Renal pelvis (tissue), 4 donors: ENCODE measurements around the gene RAD51B. TPM values are rescaled to one million over a fixed set of nuclear protein-coding genes. Genes with fewer than 3 reads are reported as not detected.

ENCODE experiments used
- DNase-seq: peaks from one replicate; pipeline ENCODE4 v3.0.0-alpha.2; 2013
- polyA plus RNA-seq, 3 donors: library from polyadenylated mRNA; unstranded; fragments of 120-200 nt; gene quantifications; one replicate each; pipeline ENCODE4 v1.2.1, GENCODE V29; 2013; ENCODE audit not compliant: insufficient read length in 3 of 3

The RAD51B gene
- polyA plus RNA-seq, 3 donors = 9.8 to 11.0 (median 9.8) TPM

- no peak for DNase-seq
Observed at GRCh38 chr14:68607867-68608573, 788.4 kb downstream of the RAD51B start.

DNA sequence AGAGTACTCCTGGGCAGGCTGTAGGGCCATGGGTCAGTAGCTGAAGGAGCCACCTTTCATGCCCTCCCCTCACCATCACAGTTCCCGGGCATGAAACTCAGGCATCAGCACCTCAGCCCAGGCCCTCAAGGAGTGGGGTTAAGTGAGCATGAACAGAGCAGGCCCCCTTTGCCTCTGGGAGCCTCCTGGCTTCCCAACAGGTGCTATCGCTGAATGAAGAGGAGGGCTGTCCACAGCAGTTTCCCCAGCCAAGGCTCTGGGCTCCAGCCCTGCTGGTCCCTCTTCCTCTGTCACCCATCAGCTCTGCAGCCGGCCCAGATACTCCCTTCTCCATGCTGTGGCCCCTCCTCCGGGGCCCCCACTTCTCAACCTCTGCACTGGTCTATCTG lies 789.0 kb downstream of the RAD51B start:
- DNase-seq = no peak

GRCh38 chr14:68609012-68609411 lies 789.4 kb downstream of the RAD51B start:
- no peak for DNase-seq

- no peak for DNase-seq
Observed at GRCh38 chr14:68610251-68610793, 790.7 kb downstream of the RAD51B start.

DNA sequence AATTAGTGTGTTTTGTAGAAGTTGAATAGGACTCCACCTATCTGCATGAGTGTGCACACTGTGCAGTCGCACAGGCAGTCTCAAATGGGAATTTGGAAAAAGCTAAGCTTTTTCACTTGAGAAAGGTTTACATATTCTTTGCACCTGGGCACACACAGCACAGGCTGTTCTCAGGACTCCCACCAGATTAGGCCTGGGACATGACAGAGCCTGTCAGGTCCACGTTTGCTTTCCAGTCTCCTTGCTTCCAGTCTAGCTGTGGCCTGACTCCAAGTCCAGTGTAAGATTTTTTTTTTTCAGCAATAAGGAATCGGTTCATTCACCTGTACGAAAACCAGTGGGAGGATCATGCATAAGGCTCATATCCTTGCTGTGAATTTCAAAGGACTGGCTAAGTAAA lies 792.0 kb downstream of the RAD51B start:
- no peak for DNase-seq

- no peak for DNase-seq
Observed at GRCh38 chr14:68612049-68612448, 792.5 kb downstream of the RAD51B start.

- no peak for DNase-seq
Observed at GRCh38 chr14:68616221-68616902, 796.8 kb downstream of the RAD51B start.

GRCh38 chr14:68619790-68620574 lies 800.4 kb downstream of the RAD51B start:
- no peak for DNase-seq

GRCh38 chr14:68621400-68622365 lies 802.1 kb downstream of the RAD51B start:
- DNase-seq = peak; percentile 46

DNA sequence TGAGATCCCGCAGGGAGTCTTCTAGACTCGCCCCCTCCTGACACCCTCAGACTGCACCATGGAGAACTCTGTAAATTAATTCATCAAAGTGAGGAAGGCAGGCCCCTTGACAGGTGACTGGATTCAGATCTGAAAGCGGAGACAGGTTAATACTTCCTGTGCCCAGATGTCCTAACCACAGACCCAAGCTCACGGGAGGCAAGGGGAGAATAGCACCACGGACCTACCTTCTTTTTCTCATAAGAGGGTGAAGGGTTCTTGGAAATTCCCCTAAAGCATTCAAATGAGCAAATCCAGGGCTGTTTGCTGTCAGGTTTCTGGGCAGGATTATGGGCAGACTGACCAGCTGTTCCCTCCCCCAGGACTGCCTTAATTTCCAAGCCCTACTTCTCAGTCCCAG lies 803.3 kb downstream of the RAD51B start:
- no peak for DNase-seq

DNA sequence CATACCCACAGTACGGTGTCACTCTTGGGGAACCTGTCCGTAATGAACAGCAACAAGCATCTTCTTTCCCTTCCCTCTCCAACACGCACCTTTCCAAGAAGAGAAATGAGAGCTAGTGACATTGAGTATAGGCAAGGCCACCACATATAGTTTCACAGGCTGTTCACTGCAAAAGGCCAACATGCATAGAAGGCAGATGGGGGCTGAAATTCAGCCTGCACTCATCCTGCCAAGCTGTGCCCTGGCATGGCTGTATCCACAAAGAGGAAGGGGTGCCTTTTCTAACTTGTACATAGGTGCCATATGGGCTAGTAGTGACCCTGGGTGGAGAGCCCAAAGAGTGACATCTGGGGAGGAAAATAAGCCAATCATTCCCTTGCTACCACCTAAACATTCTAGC lies 803.7 kb downstream of the RAD51B start:
- DNase-seq = no peak

DNA sequence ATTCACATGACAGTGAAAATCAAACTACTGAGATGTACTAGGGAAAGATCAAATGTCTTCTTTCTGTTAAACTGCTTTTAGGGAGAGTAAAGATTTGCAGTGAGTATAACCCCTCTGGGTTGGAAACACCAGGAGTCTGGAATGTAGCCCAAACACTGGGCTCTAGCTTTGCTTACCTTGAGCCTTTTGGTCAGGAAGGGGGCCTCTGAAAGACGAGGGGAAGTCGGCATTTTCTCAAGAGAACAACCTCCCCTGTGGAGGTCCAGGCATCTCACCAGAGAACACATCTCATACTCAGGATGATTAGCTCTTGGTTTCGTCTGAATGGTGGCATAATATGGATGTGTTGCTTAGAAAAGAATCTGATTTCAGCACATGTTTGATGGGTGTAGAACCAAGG lies 804.2 kb downstream of the RAD51B start:
- no peak for DNase-seq

GRCh38 chr14:68624541-68625220 lies 805.1 kb downstream of the RAD51B start:
- DNase-seq = no peak

DNA sequence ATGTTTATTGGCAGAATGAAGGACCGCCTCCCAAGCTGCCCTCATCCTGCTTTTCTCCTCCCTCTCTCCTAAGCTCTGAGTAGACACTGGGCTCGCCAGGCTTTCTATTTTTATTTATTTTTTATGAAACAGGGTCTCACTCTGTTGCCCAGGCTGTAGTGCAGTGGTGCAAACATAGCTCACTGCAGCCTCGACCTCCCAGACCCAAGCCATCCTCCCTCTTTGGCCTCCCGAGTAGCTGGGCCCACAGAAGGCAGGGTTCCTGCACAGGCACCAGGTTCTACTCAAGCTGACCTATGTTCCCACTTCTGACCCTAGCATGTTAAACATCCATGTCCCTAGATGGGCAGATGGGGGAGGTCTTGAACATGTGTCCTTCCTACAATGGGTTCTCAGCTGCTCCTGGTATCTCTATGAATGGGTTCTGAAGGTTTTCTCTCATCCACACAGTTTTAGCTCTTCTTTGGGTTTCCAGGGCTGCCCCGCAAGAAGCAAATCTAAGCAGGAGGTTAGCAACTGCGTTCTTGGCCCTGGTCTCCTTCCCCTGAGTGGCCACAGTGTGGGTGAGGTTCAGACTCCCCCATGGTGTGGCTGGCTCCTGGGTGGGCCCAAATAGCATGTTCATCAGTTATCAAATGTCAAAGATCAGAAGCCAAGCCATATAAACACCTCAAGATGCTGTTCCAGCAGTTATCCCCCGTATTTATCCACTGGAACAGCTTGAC lies 805.9 kb downstream of the RAD51B start:
- no peak for DNase-seq

DNA sequence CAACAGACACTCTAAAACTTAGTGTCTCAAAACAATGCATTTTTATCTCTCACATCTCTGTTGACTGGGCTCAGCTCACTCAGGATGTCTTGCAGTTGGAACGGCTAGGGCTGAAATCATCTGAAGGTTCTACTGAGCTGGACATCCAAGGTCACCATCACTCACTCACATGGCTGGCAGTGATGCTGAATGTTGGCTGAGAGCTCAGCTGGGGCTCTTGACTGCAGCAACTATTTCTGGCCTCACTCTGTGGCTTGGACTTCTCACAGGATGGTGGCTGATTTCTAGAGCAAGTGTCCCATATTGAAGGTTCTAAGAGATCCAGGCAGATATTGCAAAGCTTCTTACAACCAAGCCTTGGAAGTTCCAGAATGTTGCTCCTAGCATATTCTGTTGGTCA lies 806.8 kb downstream of the RAD51B start:
- no peak for DNase-seq

GRCh38 chr14:68627050-68627867 lies 807.7 kb downstream of the RAD51B start:
- DNase-seq = peak; percentile 76

DNA sequence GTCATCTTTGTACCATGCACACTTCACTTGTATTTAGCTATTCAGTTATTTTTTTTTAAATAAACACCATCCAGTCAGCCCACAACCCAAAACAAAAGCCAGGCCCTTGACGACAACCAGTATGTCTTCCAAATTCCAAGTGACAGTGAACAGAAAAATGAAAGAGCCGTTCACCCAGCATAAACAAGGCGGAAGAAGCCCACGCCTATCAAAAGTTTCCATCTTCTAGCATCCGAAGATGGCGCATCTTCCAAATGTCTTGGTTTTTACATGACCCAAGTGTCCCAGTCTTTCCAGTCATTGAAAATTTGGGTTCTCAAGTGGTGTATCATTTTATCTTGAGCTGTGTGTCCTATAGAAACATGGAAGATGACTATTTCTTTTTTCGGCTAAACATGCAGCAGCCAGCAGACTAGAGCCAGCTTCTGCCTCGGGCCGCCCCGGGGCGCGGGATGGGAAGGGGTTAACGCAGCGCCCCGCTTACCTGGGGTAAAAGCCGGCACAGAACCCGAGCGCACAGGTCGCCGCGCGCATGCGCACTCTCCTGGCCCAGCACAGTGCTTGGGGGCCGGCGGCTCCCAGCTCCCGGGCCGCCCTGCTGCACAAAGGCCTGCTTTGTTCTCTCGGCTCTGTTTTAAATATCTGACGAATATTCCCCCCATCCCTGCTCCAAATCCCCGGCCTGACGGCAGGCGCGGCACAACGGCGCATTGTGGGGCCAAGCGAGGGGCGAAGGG lies 808.5 kb downstream of the RAD51B start:
- no peak for DNase-seq

DNA sequence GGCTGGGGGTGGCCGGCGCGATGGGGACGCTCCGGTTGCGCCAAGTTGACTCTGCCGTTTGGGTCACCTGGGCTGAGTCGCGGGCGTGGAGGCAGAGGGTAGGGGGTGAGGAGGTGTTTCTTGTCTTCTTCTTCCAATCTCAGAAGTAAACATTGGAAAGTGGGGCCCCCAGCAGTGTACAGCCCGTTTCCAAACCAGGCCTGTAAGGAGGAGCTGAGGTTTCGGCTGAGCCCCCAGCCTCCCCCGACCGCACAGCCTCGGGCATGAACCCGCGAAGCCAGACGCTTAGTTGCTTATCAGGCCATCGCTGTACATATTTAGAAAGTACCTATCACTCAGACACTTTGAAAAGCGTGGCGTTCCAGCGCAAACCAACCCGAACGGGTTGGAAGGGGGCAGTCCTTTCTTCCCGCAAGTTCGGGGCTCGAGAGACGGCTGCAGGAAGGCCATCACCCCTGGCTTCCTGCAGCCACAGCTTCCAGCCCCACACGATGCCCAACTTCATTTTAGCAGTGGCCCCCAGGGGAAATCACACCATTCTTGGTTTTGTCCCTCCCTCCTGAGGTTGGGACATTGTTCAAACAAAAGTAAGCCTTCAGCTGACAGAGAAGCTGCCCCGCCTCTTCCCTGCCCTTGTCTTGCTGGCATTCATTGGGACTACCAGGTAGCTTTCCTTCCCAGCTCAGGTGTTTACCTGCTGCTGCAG lies 809.2 kb downstream of the RAD51B start:
- DNase-seq = no peak
